Mucosa of gallbladder (tissue), 1 donor: ENCODE results near the gene ZNF331. TPM values are rescaled to one million over a fixed set of nuclear protein-coding genes. Genes with fewer than 3 reads are reported as not detected.

Source experiments
- DNase-seq: peaks from one replicate; pipeline ENCODE4 v3.0.0-alpha.2; 2020; ENCODE audit warnings: low spot score
- total RNA-seq: library from RNA; stranded (reverse); gene quantifications from one replicate; pipeline ENCODE4 v1.2.1, GENCODE V29; 2021
- donor health status: DM: no; HTN: no; CAD: no.

ZNF331 gene
- total RNA-seq, 1 donor from 2014 or later, result 27.0 TPM

- DNase-seq, result no peak
These were observed 33.4 kb downstream of the ZNF331 start for GRCh38 chr19:53571339-53571738.

GRCh38 chr19:53576941-53577653, 39.2 kb downstream of the ZNF331 start:
- DNase-seq, result no peak

- DNase-seq, result no peak
These were observed 40.0 kb downstream of the ZNF331 start for GRCh38 chr19:53577968-53578367.

- DNase-seq, result no peak
These were observed 41.6 kb downstream of the ZNF331 start for GRCh38 chr19:53579518-53579917.

- no peak for DNase-seq
These were observed 43.2 kb downstream of the ZNF331 start for GRCh38 chr19:53580871-53581835.

- DNase-seq, result no peak
These were observed 43.9 kb downstream of the ZNF331 start for GRCh38 chr19:53581871-53582279.

- no peak for DNase-seq
These were observed 45.2 kb downstream of the ZNF331 start for GRCh38 chr19:53583181-53583580.

GRCh38 chr19:53586277-53586691, 48.3 kb downstream of the ZNF331 start:
- no peak for DNase-seq

- DNase-seq, result no peak
These were observed 57.0 kb downstream of the ZNF331 start for GRCh38 chr19:53594811-53595509.

- DNase-seq, result no peak
These were observed 57.5 kb downstream of the ZNF331 start for GRCh38 chr19:53595510-53595867.

- DNase-seq, result no peak
These were observed 58.1 kb downstream of the ZNF331 start for GRCh38 chr19:53596056-53596455.

- no peak for DNase-seq
These were observed 59.1 kb downstream of the ZNF331 start for GRCh38 chr19:53597023-53597422.

GRCh38 chr19:53598361-53598760, 60.4 kb downstream of the ZNF331 start:
- no peak for DNase-seq

GRCh38 chr19:53600217-53600616, 62.3 kb downstream of the ZNF331 start:
- DNase-seq, result no peak

GRCh38 chr19:53606031-53606430, 68.1 kb downstream of the ZNF331 start:
- no peak for DNase-seq

GRCh38 chr19:53608381-53608780, 70.4 kb downstream of the ZNF331 start:
- no peak for DNase-seq

GRCh38 chr19:53612762-53613526, 75.0 kb downstream of the ZNF331 start:
- DNase-seq, result no peak

- DNase-seq, result no peak
These were observed 84.2 kb downstream of the ZNF331 start for GRCh38 chr19:53621885-53622740.

GRCh38 chr19:53624771-53625545, 87.0 kb downstream of the ZNF331 start:
- no peak for DNase-seq

- no peak for DNase-seq
These were observed 88.5 kb downstream of the ZNF331 start for GRCh38 chr19:53626486-53626885.
